Smooth muscle cell of the coronary artery (primary cell): ENCODE data around the gene DOK6. TPM values are rescaled to one million over a fixed set of nuclear protein-coding genes. Genes with fewer than 3 reads are reported as not detected.

Experiments used
- total RNA-seq: library from RNA; depleted of rRNA; stranded (reverse); fragments of >200 nt; gene quantifications from 2 replicates; pipeline ENCODE4 v1.2.3, GENCODE V29; 2014; ENCODE audit warnings: low replicate concordance

DOK6 gene
- 0.45 and 14.4 TPM in 2 replicates for total RNA-seq

DNA sequence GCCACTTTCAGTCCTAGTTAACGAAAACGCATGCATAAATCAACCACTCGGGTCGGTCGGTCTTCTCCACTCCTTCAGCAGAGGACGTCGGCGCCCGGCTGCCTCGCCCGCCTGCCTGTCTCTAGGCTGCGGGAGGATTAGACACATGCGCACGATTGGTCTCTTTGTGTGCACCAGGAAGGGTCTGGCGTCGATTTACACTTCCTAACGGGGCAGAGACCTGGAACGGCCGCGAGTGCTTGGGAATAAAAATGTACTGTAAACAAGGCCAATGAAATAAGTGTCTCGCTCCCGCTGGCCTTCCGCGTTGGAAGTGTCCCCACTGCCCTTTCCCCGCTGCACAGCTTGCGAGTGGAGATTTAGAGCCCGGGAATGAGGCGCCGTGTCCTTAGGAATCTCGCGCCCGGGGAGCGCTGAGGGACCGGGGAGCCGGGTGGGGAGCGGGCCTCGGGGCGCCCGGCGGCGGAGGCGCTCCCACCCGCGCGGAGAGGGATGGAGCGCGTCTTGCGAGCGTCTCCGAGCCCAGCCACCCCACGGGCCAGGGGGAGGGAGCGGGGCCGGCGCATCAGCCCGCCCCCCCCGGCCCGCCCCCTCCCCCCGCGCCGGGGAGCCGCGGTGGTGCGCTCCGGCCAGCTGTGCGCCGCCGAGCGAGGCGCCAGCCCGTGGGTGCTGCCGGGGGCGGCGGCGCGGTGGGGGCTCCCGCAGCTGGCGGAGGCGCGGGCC lies at the start of gene DOK6:
Gene DOK6, plus strand, starts transcription at position 636 of the 723 bp plus-strand sequence.

